ENCODE results near the gene SIPA1L3. TPM values are rescaled to one million over a fixed set of nuclear protein-coding genes. Genes with fewer than 3 reads are reported as not detected.
"Not testable (repeated sequence)": the region's sequence is repeated elsewhere in the genome, so short reads cannot be mapped to it uniquely, and the experiment has no call there.

Gene SIPA1L3
- total RNA-seq, 2 donors from 2014 or later, result 29.5 to 32.2 TPM

DNA sequence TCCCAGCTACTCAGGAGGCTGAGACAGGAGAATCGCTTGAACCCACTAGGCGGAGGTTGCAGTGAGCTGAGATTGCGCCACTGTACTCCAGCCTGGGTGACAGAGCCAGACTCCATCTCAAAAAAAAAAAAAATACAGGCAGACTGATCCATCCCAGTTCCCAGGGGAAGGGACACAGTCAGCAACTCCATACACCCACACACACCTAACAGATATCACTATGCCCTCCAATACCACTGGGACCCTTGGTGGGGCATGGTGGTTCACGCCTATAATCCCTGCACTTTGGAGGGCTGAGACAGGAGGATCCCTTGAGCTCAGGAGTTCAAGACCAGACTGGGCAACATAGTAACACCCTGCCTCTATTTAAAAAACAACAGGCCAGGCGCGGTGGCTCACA lies 314.4 kb downstream of the SIPA1L3 start:
- Mint-ChIP-seq H3K36me3 (ENCODE audit: low read depth) (peaks cover 7% of the 10 kb centered on the region), H3K27ac (no peak overlapping the region), H3K4me1 (peaks cover 13% of the 10 kb centered on the region), H3K27me3 (peaks cover 62% of the 10 kb centered on the region), H3K4me3 (no peak overlapping the region)
- no peak for DNase-seq
- ATAC-seq, result no peak
- H3K9me3 ChIP-seq (ENCODE audit: control insufficient read depth, low read length, poor library complexity, severe bottlenecking), result no peaks in the 10 kb centered on the region

DNA sequence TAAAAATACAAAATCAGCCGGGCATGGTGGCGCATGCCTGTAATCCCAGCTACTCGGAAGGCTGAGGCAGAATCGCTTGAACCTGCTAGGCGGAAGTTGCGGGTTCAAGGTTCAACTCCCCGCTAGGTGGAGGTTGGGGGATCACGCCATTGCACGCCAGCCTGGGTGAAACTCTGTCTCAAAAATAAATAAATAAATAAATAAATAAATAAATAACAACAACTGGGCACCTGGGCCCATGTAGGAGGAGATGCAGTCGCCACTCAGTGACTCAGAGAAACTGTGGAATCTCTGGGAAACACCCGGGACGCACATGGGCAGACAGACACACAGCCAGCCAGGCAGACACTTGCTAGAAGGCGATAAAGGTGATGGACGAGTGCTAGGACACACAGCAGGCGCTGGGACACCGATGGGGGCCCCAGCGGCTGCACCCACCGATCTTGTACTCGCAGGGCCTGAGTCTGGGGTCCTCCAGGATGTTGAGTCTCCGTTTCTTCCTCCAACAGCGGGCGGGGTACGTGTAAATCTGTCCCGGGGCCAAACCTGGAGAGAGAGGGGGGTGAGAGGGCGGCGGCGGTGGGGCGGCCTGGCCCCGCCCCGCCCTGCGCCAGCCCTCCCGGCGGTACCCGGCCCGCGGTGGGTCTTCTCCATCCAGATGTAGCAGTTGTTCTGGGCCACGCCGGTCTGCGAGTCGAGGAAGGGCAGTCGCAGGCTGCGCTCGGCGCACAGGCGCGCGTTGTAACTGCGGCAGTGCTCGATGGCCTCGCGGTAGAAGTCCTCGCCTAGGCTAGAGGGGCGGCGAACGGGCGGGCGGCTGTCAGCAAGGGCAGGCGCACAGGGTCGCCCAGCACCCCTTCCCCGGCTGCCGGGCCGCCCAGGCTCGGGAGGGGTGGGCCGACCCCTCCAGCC lies 315.2 kb downstream of the SIPA1L3 start:
- peaks cover 16% of the 10 kb centered on the region for H3K4me1 Mint-ChIP-seq
- H3K4me3 Mint-ChIP-seq, result no peak overlapping the region
- ATAC-seq (no peak), DNase-seq (no peak)
- no peaks in the 10 kb centered on the region for H3K9me3 ChIP-seq (ENCODE audit: control insufficient read depth, low read length, poor library complexity, severe bottlenecking)
- H3K27ac Mint-ChIP-seq, result no peak overlapping the region
- peaks cover 69% of the 10 kb centered on the region for H3K27me3 Mint-ChIP-seq
- peaks cover 9% of the 10 kb centered on the region for H3K36me3 Mint-ChIP-seq (ENCODE audit: low read depth)

- Mint-ChIP-seq H3K27me3 (peaks cover 78% of the 10 kb centered on the region), H3K4me3 (peak overlapping the region; percentile 69)
- DNase-seq, result no peak
These were observed 316.1 kb downstream of the SIPA1L3 start for GRCh38 chr19:38223119-38223523.

GRCh38 chr19:38223617-38224013 lies 316.6 kb downstream of the SIPA1L3 start:
- Mint-ChIP-seq H3K4me1 (peaks cover 20% of the 10 kb centered on the region), H3K36me3 (ENCODE audit: low read depth) (peaks cover 9% of the 10 kb centered on the region), H3K27me3 (peaks cover 73% of the 10 kb centered on the region), H3K27ac (no peak overlapping the region), H3K4me3 (peak overlapping the region; percentile 69)
- no peaks in the 10 kb centered on the region for H3K9me3 ChIP-seq (ENCODE audit: control insufficient read depth, low read length, poor library complexity, severe bottlenecking)
- ATAC-seq, result no peak
- DNase-seq, result no peak

More at GRCh38 chr19:38223119-38223523, 316.1 kb downstream of the SIPA1L3 start:
- no peaks in the 10 kb centered on the region for H3K9me3 ChIP-seq (ENCODE audit: control insufficient read depth, low read length, poor library complexity, severe bottlenecking)
- Mint-ChIP-seq H3K27ac (no peak overlapping the region), H3K4me1 (peaks cover 18% of the 10 kb centered on the region), H3K36me3 (ENCODE audit: low read depth) (peaks cover 9% of the 10 kb centered on the region)
- ATAC-seq, result no peak

GRCh38 chr19:38224014-38224862 lies 317.2 kb downstream of the SIPA1L3 start, which contains the start of gene DPF1:
Gene DPF1 (minus strand): TSS chr19:38224222. CDS start chr19:38224142, 80 bp downstream.
- H3K27ac Mint-ChIP-seq, result no peak within 1 kb of the TSS
- H3K27me3 Mint-ChIP-seq, result peaks cover 67% of the 10 kb centered on the region
- H3K36me3 Mint-ChIP-seq (ENCODE audit: low read depth), result peaks cover 9% of the 10 kb centered on the region
- no peaks in the 10 kb centered on the region for H3K9me3 ChIP-seq (ENCODE audit: control insufficient read depth, low read length, poor library complexity, severe bottlenecking)
- ATAC-seq (peak; percentile 74), DNase-seq (peak in 1 of 3 donors; percentile 32)
- H3K4me1 Mint-ChIP-seq, result peaks cover 21% of the 10 kb centered on the region
- H3K4me3 Mint-ChIP-seq, result peak within 1 kb of the TSS; percentile 87

GRCh38 chr19:38224863-38225218 lies 317.8 kb downstream of the SIPA1L3 start:
- H3K36me3 Mint-ChIP-seq (ENCODE audit: low read depth); DNase-seq; H3K27ac Mint-ChIP-seq; ATAC-seq; H3K4me3 Mint-ChIP-seq; H3K9me3 ChIP-seq (ENCODE audit: control insufficient read depth, low read length, poor library complexity, severe bottlenecking): not testable (repeated sequence)
- Mint-ChIP-seq H3K4me1 (peaks cover 23% of the 10 kb centered on the region), H3K27me3 (peaks cover 61% of the 10 kb centered on the region)

DNA sequence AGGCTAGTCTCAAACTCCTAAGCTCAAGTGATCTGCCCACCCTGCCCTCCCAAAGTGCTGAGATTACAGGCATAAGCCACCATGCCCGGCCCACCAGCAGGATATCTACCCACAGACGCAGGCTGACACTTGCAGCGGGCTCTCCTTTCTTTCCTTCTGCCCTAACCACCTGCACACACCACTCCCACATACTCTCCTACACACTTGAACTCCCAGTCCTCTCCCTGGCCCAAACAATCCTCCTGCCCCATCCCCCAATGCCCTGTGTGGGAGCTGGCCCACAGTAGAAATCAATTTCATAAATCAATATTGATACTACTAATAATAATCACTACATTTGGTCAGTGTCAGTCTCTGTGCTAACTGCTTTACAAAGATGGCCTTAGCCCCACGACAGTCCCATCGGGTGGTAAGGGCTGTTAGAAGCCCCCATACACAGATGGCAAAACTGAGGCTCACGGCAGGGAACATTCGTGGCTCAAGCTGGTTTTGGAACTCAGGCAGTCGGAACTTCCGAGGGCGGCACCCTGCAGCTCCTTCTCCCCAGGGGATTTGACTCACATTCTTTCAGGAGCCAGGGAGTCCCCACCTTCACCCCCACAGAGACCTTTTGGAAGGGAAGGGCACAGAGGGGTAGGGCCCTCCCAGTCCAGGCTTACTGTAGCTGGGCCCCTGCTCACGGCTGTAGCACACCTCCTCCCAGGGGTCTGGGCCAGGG lies 320.4 kb downstream of the SIPA1L3 start:
- H3K4me1 Mint-ChIP-seq, result peaks cover 24% of the 10 kb centered on the region
- peaks cover 62% of the 10 kb centered on the region for H3K27me3 Mint-ChIP-seq
- ATAC-seq (no peak), DNase-seq (no peak)
- no peaks in the 10 kb centered on the region for H3K9me3 ChIP-seq (ENCODE audit: control insufficient read depth, low read length, poor library complexity, severe bottlenecking)
- no peak overlapping the region for H3K27ac Mint-ChIP-seq
- peaks cover 9% of the 10 kb centered on the region for H3K36me3 Mint-ChIP-seq (ENCODE audit: low read depth)
- H3K4me3 Mint-ChIP-seq, result peak overlapping the region; percentile 63

DNA sequence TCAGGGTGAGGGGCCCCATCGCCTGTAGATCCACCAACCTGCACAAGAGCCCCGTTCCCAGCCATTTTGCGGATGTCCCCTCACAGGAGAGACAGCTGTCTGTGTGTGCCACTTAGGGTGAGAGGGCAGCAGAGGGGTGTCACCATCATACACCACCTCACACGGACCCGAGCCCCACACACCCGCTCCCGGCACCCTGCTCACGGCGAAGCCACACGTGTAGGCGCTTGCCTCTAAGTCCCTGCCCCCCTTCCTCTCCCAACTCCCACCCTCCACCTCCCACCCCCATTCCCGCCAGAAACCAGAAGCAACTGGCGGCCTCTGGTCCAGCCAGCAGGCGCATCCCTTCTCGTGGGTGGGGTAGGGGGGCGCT lies 321.0 kb downstream of the SIPA1L3 start:
- ATAC-seq (no peak), DNase-seq (no peak)
- no peaks in the 10 kb centered on the region for H3K9me3 ChIP-seq (ENCODE audit: control insufficient read depth, low read length, poor library complexity, severe bottlenecking)
- Mint-ChIP-seq H3K27me3 (peaks cover 56% of the 10 kb centered on the region), H3K4me1 (peaks cover 24% of the 10 kb centered on the region), H3K4me3 (peak overlapping the region; percentile 63), H3K36me3 (ENCODE audit: low read depth) (peaks cover 7% of the 10 kb centered on the region), H3K27ac (no peak overlapping the region)

GRCh38 chr19:38228491-38229439 lies 321.8 kb downstream of the SIPA1L3 start:
- Mint-ChIP-seq H3K4me3 (peak overlapping the region; percentile 73), H3K36me3 (ENCODE audit: low read depth) (peaks cover 2% of the 10 kb centered on the region), H3K4me1 (peaks cover 20% of the 10 kb centered on the region), H3K27ac (no peak overlapping the region), H3K27me3 (peaks cover 49% of the 10 kb centered on the region)
- ATAC-seq (no peak), DNase-seq (no peak)
- H3K9me3 ChIP-seq (ENCODE audit: control insufficient read depth, low read length, poor library complexity, severe bottlenecking), result no peaks in the 10 kb centered on the region

DNA sequence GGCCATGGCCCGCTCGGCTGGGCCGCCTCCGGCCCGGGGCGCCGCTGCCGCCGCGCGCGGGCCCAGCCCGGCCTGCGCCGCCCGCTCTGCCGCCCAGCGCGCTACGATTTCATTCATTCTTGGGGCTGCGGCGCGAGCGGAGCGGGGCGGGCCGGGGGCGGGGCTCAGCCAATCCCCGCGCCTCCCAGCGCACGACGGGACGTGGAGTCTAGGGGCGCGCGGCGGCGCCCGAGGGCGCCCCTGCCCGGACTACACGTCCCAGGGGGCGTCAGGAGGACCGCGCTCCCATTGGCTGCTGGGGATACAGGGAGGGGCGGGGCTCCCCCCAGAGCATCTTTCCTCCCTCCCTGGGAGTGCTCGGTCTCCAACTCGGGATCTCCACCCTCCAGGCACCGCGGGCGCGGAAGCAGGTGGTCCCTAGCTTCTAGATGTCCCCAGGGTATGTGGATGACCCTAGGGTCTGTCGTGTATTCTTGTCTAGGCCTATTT lies 322.6 kb downstream of the SIPA1L3 start:
- DNase-seq (peak; percentile 34 to 59 (median 48)), ATAC-seq (peak; percentile 92)
- H3K27ac Mint-ChIP-seq, result no peak overlapping the region
- peaks cover 41% of the 10 kb centered on the region for H3K27me3 Mint-ChIP-seq
- H3K4me1 Mint-ChIP-seq, result peaks cover 20% of the 10 kb centered on the region
- peak overlapping the region; percentile 74 for H3K4me3 Mint-ChIP-seq
- H3K36me3 Mint-ChIP-seq (ENCODE audit: low read depth), result peaks cover 2% of the 10 kb centered on the region
- no peaks in the 10 kb centered on the region for H3K9me3 ChIP-seq (ENCODE audit: control insufficient read depth, low read length, poor library complexity, severe bottlenecking)

DNA sequence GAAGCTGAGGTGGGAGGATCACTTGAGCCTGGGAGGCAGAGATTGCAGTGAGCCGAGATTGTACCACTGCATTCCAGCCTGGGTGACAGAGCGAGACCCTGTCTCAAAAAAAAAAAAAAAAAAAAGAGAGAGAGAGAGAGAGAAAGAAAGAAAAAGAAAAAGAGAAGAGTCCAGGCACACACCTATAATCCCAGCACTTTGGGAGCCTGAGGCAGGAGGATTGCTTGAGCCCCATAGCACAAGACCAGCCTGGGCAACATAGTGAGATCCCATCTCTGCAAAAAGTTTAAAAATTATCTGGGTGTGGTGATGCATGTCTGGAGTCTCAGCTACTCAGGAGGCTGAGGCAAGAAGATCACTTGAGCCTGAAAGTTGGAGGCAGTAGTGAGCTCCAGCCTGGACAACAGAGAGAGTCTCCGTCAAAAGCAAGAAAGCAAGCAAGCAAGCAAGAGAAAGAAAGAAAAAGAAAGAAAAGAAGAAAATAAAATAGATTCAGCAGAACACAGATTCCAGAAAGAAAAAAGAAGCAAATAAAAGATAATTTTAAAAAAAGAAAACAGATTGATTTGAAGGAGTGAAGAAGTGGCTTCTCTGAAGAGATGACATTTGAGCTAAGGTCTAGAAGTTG lies 323.6 kb downstream of the SIPA1L3 start:
- ATAC-seq; H3K9me3 ChIP-seq (ENCODE audit: control insufficient read depth, low read length, poor library complexity, severe bottlenecking); H3K4me3 Mint-ChIP-seq; DNase-seq; H3K36me3 Mint-ChIP-seq (ENCODE audit: low read depth): not testable (repeated sequence)
- Mint-ChIP-seq H3K27me3 (peaks cover 40% of the 10 kb centered on the region), H3K27ac (peak overlapping the region; percentile 75), H3K4me1 (peaks cover 20% of the 10 kb centered on the region)

All from T-helper 17 cell (primary cell).